ENCODE results near the gene GOLGA6L10.
A peak's percentile ranks its signal among the peaks of the same experiment; 100 is the strongest.
"Not testable (repeated sequence)": the region's sequence is repeated elsewhere in the genome, so short reads cannot be mapped to it uniquely, and the experiment has no call there.

The GOLGA6L10 gene

DNA sequence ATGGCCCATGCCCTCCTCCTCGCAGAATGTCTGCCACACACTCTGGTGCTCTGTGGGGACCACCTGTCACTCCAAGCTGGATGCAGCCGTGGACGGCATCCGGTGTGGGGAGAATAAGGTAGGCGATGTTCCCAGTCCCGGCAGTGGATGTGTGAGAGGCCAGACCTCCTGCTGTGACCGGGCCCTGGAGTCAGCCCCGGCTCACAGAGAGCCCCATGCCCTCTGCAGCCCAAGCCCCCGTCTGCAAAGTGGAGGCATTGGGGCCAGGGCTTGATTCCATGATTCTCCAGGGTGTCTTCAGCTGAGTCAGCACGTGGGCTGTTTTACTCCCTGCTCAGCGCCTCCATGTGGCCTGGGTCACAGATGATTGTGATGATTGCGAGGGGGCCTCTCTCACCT lies 32.2 kb downstream of the GOLGA6L10 start:
- no peak for DNase-seq

DNA sequence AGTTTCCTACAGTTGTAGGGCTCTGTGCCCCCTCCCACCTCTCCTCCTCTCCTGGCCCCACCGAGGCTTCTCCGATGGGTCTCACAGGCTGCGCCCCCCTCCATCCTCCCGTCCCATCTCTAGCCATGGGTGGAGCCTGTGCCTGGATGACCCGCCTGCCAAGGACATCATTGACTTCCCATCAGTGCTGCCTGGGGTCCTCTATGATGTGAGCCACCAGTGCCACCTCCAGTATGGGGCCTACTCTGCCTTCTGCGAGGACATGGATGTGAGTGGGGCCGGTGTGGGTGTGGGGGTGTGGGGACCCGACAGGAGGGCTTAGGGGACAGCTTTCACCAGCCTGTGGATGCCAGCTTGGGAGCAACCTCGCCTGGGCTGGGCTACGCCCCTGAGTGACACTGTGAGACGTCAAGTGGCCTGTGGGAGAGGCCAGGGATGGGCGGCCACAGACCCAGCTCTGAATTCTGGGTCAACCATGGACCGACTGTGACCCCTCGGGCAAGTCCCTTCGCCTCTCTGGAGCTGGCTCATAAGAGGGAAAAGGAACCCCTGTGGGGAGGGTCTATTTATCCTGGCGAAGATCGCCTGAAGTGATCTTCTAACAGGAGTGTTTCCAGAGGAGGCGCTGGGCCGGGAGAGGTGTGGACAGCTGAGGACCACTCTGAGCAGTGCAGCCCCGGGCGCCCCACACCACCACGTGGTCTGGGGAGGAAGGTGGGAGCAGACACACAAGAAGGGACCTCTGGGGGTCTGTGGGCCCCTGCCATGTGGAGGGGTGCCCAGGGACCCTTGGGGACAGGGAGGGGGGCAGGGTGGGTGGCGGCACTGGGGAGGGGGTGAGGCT lies 32.8 kb downstream of the GOLGA6L10 start:
- not testable (repeated sequence) for DNase-seq

DNA sequence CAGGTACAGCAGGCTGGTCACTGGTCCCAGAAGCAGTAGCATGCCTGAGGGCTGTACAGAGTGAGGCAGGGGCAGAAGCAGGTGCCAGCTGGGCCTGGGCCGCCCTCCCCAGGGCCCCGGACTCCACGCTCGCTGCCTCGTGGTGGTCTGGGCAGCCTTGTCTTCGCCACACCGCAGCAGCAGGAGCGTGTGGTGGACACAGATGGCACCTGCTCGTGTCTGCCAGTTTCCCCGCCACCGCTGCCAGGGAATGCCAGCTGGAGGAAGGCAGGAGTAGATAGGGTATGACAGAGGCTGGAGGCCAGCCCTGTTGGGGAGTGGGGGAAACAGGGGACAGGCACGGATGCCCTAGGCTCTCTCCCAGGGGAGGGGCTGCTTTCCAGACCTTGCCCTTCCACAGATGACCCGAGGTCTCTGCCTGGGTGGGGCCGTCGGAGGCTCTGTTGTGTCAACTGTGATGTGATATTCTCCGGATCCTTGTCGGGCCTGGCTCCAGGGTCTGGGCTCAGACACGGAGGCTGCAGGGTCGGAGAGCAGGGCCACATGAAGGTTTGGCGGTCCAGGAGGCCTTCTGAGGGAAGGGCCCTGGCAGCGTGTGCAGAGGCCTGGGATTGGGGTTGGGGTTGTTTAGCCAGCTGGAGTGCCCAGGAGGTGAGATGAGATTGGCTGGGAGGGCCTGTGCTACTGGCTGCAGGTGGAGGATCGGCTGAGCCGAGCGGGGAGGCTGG lies 33.6 kb downstream of the GOLGA6L10 start:
- no peak for DNase-seq

DNA sequence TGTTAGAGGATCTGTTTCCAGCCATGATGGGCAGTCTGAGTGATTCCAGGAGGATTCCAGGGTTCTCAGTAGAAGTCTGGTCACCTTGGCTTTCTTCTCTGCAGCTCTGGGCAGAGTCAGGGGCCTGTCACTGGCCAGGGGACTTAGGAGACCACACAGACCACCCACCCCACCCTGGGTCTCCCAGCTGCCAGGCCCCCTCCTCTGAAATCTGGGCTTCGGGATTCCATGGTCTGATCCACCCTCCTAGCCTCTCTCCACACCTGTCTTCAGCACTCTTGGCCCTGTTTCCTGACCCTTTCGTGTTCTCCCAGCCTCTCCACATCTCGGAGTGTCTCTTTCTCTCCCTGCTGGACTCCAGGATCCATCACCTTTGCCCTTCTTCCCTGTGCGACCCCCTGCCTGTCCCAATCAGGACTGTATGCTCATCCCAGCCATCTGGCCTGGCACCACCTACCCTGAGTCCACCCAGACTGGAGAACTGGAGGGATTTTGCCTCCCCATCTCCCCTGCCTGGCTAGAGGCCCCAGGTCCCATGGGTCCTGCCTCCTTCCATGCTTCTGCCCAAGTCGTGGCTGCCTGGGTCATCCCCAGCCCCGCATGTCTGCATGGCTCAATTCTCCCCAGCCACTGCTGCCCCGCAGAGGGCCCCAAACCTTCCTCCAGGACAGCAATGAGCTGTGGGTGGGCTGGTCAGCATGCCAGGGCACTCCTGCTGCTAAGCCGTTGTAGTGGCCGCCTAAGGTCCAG lies 34.3 kb downstream of the GOLGA6L10 start:
- no peak for DNase-seq

DNA sequence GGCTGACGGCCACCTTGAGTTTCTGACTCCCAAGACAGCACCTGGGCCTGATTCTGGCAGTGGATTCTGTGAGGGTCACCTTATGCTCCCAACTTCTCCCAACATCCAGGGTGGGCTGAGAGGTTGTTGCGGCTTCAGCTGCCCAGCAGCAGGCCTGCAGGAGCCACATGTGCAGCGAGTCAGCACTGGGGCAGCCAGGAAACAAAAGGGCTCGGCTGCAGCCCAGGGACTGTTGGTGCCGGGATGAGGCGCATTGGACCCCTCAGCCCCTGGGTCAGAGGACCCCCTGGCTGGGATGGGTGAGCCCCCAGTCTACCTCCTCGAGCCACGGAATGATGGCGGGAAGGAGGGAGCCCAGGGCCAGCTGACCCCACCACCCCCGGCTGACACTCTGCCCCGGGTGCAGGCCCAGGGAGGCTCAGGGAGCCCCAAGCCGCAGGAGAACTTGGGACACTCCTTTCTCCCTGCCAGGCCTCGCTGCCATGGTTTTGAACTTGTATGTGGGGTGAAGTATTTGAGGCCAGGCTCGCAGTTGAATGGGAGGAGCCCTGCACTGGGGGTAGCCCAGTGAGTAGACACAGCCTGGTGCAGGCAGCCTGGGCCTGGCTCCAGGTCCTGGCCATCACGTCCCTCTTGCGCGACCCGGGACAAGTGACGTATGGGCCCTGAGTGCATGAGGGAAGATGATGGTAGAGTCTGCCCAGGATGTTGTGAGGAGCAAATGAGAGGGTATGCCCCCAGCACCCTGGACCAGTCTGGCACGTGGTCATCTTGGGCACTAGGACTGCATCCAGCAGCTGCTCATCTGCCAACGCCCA lies 35.1 kb downstream of the GOLGA6L10 start:
- DNase-seq, result not testable (repeated sequence)

- DNase-seq, result no peak
Observed at GRCh38 chr15:82313446-82313845, 35.8 kb downstream of the GOLGA6L10 start.

- DNase-seq, result peak in 1 of 2 experiments; percentile 4
Observed at GRCh38 chr15:82312586-82313349, 36.5 kb downstream of the GOLGA6L10 start.

- DNase-seq, result peak in 1 of 2 experiments; percentile 1
Observed at GRCh38 chr15:82311321-82311720, 38.0 kb downstream of the GOLGA6L10 start.

GRCh38 chr15:82309802-82310201 lies 39.5 kb downstream of the GOLGA6L10 start:
- no peak for DNase-seq

DNA sequence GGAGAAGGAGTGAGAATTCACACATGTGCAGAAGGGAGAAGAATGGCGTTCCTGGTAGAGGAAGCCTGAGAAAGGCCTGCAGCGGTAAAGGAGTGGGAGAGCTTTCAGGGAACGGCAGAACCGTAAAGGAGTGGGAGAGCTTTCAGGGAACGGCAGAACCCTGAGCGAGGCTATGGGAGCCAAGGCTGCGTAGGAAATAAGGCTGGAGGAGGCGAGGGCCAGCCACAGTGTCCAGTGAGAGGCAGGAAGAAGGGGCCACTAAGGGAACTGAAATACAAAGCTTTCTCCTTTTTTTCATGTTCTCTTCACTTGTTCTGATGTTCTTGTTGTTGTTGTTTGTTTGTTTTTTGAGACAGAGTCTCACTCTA lies 41.6 kb downstream of the GOLGA6L10 start:
- DNase-seq, result no peak

- DNase-seq, result peak in 1 of 2 experiments; percentile 13
Observed at GRCh38 chr15:82306791-82307713, 42.2 kb downstream of the GOLGA6L10 start.

GRCh38 chr15:82305621-82306048 lies 43.6 kb downstream of the GOLGA6L10 start:
- no peak for DNase-seq

DNA sequence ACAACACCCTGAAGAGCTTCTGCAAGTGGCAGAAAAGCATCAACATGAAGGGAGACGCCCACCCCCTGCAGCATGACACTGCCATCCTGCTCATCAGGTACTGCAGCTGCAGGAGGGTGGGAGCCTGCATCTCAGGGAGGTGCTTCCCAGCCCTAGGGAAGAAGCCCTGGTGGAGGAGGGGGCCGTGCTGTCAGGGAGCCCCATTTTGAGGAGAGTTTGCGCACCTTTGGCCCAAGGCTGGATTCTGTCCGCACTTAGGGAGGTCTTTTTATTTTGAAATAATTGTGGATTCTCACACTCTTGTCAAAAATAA lies 44.5 kb downstream of the GOLGA6L10 start:
- DNase-seq, result peak; percentile 6 to 13

DNA sequence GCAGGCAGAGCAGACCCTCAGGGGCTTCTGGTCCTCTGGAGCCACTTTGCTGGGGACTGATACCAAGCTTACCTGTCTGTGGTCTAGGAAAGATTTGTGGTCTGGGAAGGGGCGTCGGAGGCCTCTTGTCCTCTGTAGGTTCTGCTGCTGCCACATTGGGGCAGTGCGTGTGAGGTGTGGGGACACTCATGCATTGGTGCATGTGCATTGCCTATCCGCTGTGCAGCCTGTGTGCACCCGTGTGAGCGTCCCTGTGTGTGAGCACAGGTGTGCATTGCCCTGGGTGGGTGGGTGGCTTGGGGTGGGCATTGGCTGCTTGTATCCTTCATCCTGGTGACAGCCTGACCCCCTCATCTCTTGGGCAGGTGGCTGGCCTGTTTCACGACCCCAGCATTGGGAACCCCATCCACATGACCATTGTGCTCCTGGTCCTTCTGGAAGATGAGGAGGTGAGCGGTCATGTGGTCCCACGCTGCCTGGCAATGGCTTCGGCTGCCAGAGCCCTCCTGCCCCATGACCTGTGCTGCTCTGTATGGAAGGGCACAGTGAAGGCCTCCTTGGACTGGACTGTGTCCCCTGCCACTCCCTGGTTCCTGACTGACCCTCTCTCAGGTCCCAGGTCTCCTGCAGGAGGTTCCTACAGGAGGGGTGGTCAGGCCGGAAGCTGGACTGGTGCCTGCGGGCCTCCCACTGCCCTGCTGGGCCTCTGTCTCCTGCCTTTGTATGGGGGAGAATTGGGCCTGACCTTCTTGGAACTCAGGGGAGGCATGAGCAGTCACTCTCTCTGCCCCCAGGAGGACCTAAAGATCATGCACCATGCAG lies 45.1 kb downstream of the GOLGA6L10 start:
- peak; percentile 8 to 10 for DNase-seq

GRCh38 chr15:82301296-82302016 lies 47.8 kb downstream of the GOLGA6L10 start:
- DNase-seq, result peak; percentile 9

DNA sequence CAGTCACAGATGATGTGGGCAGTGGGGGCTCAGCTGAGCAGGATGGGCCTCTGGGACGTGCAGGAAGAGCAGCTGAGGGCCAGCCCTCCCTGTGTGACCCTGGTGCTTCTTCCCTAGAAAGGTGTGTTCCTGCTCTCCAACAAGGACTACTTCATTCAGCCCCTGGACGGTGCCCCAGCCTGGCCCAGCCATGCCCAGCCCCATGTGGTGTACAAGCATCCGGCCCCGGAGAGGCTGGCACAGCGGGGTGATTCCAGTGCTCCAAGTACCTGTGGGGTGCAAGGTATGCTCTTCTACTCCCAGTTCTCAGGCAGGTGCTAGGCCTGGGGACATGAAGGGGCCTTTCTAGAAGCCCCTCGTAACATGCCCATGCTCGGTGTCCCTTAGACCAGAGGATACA lies 48.4 kb downstream of the GOLGA6L10 start:
- peak in 1 of 2 experiments; percentile 12 for DNase-seq

DNA sequence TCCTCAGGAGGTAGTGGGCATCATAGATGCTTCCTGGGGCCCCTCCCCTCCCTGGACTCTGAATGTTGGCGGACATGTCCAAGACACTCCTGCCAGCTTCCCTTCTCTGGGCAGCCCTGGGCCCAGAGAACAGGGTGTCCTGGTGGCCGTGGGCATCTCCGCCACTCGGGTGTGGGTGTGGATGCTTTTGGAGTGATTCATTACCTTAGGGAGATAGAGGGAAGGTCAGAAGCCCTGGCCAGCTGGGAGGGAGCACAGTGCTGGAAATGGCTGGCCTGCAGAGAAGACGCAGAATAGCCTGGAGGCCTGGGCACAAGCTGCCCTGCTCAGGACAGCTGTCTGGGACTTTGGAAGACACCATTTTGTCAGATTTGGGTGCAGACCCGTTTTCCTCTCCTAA lies 48.9 kb downstream of the GOLGA6L10 start:
- DNase-seq, result peak; percentile 12 to 16

GRCh38 chr15:82299511-82299914 lies 49.8 kb downstream of the GOLGA6L10 start:
- peak in 1 of 2 experiments; percentile 16 for DNase-seq

- peak; percentile 67 to 76 for DNase-seq
Observed at GRCh38 chr15:82298520-82298919, 50.8 kb downstream of the GOLGA6L10 start.
